ENCODE measurements around the gene SLC13A1.

Gene SLC13A1

DNA sequence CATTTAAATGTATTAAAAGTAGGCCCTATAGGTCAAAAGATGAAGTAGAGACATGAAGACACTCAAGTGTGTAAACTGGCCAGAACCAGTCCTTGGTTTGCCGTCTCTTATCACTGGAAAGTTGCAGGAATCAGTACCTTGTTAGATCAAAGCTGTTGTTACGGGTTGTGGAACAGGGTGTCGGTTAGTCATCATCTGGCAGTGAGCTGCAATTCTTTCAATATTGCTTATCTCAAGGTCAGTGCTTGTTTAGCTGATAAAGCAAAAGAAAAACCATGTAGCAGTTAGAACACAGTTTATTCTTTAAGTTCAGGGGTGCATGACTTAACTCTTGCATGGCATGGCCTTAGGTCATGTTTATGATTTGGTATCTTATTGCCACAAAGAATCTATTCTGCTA, 10.0 kb upstream of the SLC13A1 start:
- H3K27me3 Mint-ChIP-seq: no peaks in the 10 kb centered on the region
- H3K4me1 Mint-ChIP-seq (ENCODE audit: low read depth): no peaks in the 10 kb centered on the region
- no peak overlapping the region for H3K4me3 Mint-ChIP-seq
- no peaks in the 10 kb centered on the region for H3K36me3 Mint-ChIP-seq
- no peak overlapping the region for H3K27ac Mint-ChIP-seq
- H3K9me3 Mint-ChIP-seq (ENCODE audit: low read depth): peaks cover 5% of the 10 kb centered on the region

- H3K9me3 Mint-ChIP-seq (ENCODE audit: low read depth): no peaks in the 10 kb centered on the region
- no peaks in the 10 kb centered on the region for H3K36me3 Mint-ChIP-seq
- H3K27ac Mint-ChIP-seq: no peak overlapping the region
- H3K4me3 Mint-ChIP-seq: no peak overlapping the region
- H3K4me1 Mint-ChIP-seq (ENCODE audit: low read depth): no peaks in the 10 kb centered on the region
- H3K27me3 Mint-ChIP-seq: no peaks in the 10 kb centered on the region
These were observed 9.0 kb upstream of the SLC13A1 start for GRCh38 chr7:123208793-123209192.

DNA sequence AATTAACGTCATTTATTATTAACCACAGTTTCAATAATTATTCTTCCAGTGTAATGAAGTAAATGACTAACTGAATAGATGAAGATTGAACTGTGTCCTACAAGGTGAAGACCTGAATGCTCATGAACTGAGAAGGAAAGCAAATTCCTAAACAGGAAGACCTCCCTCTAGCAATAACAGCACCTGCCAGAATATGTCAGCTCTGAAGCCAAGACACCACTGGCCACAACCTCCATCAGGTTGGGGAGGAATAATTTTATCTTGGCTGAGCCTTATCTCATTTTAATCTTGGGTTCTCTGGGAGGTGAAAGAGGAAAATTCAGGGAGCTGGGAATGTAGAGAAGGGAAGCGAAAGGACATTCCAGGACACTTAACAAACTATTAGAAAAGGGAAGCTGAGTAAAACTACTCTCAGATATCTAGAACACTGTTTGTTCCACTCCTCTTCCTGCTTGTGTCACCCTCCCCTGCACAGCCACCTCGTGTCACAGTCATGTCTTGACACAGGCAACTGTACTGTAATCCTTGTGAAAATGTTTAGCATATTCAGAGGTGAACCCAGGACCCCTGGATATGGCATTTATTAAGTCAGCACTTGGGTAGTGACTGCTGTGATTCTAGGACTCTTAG, 4.6 kb upstream of the SLC13A1 start:
- Mint-ChIP-seq H3K27ac (no peak overlapping the region), H3K4me1 (ENCODE audit: low read depth) (no peaks in the 10 kb centered on the region), H3K4me3 (no peak overlapping the region), H3K9me3 (ENCODE audit: low read depth) (no peaks in the 10 kb centered on the region), H3K27me3 (no peaks in the 10 kb centered on the region), H3K36me3 (no peaks in the 10 kb centered on the region)

DNA sequence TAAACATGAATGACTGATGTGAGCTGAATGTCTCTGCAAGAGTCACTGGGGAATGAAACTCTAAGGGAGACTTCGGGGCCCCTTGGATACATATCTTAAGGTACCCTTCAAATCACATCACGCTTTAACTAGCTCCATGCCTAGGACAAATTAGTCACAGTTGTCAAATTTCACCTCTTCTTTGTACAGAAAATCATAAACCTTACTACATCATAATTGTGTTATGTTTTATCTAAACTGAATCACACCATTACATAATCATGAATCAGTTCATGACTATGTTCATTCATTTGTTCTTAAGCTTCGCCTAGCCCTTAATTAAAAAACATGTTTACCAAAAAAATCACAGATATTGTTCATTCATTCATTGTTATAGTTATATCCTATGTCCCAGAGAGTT, 2.1 kb upstream of the SLC13A1 start:
- Mint-ChIP-seq H3K4me1 (ENCODE audit: low read depth) (no peaks in the 10 kb centered on the region), H3K9me3 (ENCODE audit: low read depth) (no peaks in the 10 kb centered on the region), H3K27me3 (no peaks in the 10 kb centered on the region), H3K36me3 (no peaks in the 10 kb centered on the region), H3K4me3 (no peak overlapping the region), H3K27ac (no peak overlapping the region)

GRCh38 chr7:123198668-123199652, 809 bp downstream of the SLC13A1 start:
- Mint-ChIP-seq H3K27me3 (no peaks in the 10 kb centered on the region), H3K9me3 (ENCODE audit: low read depth) (no peaks in the 10 kb centered on the region), H3K36me3 (no peaks in the 10 kb centered on the region), H3K4me1 (ENCODE audit: low read depth) (no peaks in the 10 kb centered on the region), H3K27ac (no peak overlapping the region), H3K4me3 (no peak overlapping the region)

GRCh38 chr7:123198111-123198510, 1.7 kb downstream of the SLC13A1 start:
- Mint-ChIP-seq H3K27ac (no peak overlapping the region), H3K4me3 (no peak overlapping the region), H3K36me3 (no peaks in the 10 kb centered on the region), H3K4me1 (ENCODE audit: low read depth) (no peaks in the 10 kb centered on the region), H3K27me3 (no peaks in the 10 kb centered on the region), H3K9me3 (ENCODE audit: low read depth) (no peaks in the 10 kb centered on the region)

GRCh38 chr7:123193235-123193634, 6.5 kb downstream of the SLC13A1 start:
- Mint-ChIP-seq H3K4me3 (no peak overlapping the region), H3K36me3 (no peaks in the 10 kb centered on the region), H3K4me1 (ENCODE audit: low read depth) (no peaks in the 10 kb centered on the region), H3K27ac (no peak overlapping the region), H3K9me3 (ENCODE audit: low read depth) (peaks cover 4% of the 10 kb centered on the region), H3K27me3 (no peaks in the 10 kb centered on the region)

- Mint-ChIP-seq H3K27me3 (no peaks in the 10 kb centered on the region), H3K4me3 (no peak overlapping the region), H3K4me1 (ENCODE audit: low read depth) (no peaks in the 10 kb centered on the region), H3K9me3 (ENCODE audit: low read depth) (peaks cover 8% of the 10 kb centered on the region), H3K27ac (no peak overlapping the region), H3K36me3 (no peaks in the 10 kb centered on the region)
These were observed 8.6 kb downstream of the SLC13A1 start for GRCh38 chr7:123191132-123191531.

- Mint-ChIP-seq H3K4me3 (no peak overlapping the region), H3K4me1 (ENCODE audit: low read depth) (no peaks in the 10 kb centered on the region), H3K36me3 (no peaks in the 10 kb centered on the region), H3K27ac (no peak overlapping the region), H3K27me3 (no peaks in the 10 kb centered on the region), H3K9me3 (ENCODE audit: low read depth) (peaks cover 12% of the 10 kb centered on the region)
These were observed 9.5 kb downstream of the SLC13A1 start for GRCh38 chr7:123190109-123190831.

DNA sequence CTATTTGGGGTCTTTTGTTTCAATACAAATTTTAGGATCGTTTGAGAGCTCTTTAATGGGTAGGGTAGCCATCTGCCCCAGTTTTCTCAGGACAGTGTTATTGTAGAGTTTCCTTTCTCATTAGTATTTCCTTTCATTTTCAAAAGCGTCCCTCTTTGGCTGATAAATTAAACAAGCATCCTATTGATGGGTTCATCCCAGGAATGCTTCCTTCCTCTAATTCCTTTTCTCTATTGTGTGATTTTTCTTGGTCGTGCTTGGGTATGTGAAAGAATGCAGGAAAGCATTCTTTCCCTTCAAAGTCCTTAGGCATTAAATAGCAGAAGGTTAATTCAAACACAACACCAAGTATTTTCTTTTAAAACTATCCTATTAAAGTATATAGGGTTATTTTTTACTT, 14.0 kb downstream of the SLC13A1 start:
- Mint-ChIP-seq H3K4me3 (no peak overlapping the region), H3K4me1 (ENCODE audit: low read depth) (no peaks in the 10 kb centered on the region), H3K27ac (no peak overlapping the region), H3K27me3 (no peaks in the 10 kb centered on the region), H3K36me3 (no peaks in the 10 kb centered on the region), H3K9me3 (ENCODE audit: low read depth) (peaks cover 11% of the 10 kb centered on the region)

DNA sequence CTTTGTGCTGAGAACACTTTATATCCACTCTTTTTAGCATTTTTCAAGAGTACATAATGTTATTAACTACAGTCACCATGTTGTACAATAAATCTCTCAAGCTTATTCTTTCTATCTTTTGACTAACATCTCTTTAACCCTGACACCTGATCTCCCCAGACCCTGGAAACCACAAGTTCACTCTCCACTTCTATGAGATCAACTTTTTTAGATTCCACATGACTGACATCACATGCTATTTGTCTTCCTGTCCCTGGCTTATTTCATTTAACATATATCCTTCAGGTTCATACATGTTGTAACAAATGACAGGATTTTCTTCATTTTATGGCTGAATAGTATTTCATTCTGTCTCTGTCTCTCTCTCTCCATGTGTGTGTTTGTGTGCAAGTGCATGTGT, 15.5 kb downstream of the SLC13A1 start:
- no peaks in the 10 kb centered on the region for H3K27me3 Mint-ChIP-seq
- H3K27ac Mint-ChIP-seq: no peak overlapping the region
- no peaks in the 10 kb centered on the region for H3K36me3 Mint-ChIP-seq
- no peak overlapping the region for H3K4me3 Mint-ChIP-seq
- H3K4me1 Mint-ChIP-seq (ENCODE audit: low read depth): no peaks in the 10 kb centered on the region
- H3K9me3 Mint-ChIP-seq (ENCODE audit: low read depth): peaks cover 11% of the 10 kb centered on the region

- H3K27ac Mint-ChIP-seq: no peak overlapping the region
- H3K4me1 Mint-ChIP-seq (ENCODE audit: low read depth): no peaks in the 10 kb centered on the region
- H3K36me3 Mint-ChIP-seq: no peaks in the 10 kb centered on the region
- no peak overlapping the region for H3K4me3 Mint-ChIP-seq
- H3K27me3 Mint-ChIP-seq: no peaks in the 10 kb centered on the region
- peaks cover 11% of the 10 kb centered on the region for H3K9me3 Mint-ChIP-seq (ENCODE audit: low read depth)
These were observed 16.3 kb downstream of the SLC13A1 start for GRCh38 chr7:123183431-123183830.

DNA sequence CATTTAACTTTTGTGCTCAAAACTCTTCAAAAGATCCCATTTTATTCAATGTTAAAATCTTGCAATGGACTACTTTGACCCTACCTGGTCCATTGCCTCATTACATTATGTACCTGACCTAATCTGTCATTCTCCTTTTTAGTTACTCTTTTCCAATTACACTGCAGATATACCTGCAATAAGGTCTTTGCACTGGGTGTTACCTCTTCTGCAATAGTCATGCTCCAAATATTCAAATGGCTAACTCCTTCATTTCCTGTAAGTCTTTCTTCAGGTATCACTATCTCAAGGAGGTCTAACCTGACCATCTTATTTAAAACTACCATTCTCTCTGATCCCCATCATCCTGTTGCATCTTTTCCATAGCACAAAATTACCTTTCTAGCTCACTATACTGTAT, 22.3 kb downstream of the SLC13A1 start:
- H3K4me3 Mint-ChIP-seq: no peak overlapping the region
- H3K27ac Mint-ChIP-seq: no peak overlapping the region
- no peaks in the 10 kb centered on the region for H3K9me3 Mint-ChIP-seq (ENCODE audit: low read depth)
- H3K36me3 Mint-ChIP-seq: no peaks in the 10 kb centered on the region
- H3K4me1 Mint-ChIP-seq (ENCODE audit: low read depth): no peaks in the 10 kb centered on the region
- no peaks in the 10 kb centered on the region for H3K27me3 Mint-ChIP-seq

GRCh38 chr7:123170333-123171246, 29.2 kb downstream of the SLC13A1 start:
- Mint-ChIP-seq H3K27me3 (no peaks in the 10 kb centered on the region), H3K27ac (no peak overlapping the region), H3K4me1 (ENCODE audit: low read depth) (no peaks in the 10 kb centered on the region), H3K9me3 (ENCODE audit: low read depth) (no peaks in the 10 kb centered on the region), H3K36me3 (no peaks in the 10 kb centered on the region), H3K4me3 (no peak overlapping the region)
